T follicular helper cell (primary cell): ENCODE measurements around the gene DAZAP1.

Experiments
- DNase-seq: peaks from one replicate; pipeline ENCODE4 v3.0.0-alpha.2; 2020; ENCODE audit warnings: low read depth

The DAZAP1 gene

DNA sequence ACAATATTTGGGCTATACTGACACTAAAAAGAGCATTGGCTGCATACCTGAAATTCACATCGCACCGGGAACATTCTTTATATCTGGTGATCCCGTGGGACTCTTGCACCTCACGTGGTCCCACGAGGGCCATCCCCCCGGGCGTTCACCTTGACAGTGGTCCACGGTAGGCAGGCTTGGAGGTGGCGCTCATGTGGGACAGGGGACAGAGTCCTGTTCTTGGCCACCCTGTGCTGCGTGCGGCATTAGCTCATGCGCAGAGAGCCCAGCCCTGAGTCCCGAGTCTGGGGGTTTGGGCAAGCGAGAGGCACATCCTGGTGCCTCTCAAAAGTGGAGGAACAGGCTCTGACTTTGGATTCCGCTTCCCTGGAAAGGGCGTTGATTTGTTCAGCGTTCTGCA is 13.5 kb upstream of the DAZAP1 start:
- no peak for DNase-seq

DNA sequence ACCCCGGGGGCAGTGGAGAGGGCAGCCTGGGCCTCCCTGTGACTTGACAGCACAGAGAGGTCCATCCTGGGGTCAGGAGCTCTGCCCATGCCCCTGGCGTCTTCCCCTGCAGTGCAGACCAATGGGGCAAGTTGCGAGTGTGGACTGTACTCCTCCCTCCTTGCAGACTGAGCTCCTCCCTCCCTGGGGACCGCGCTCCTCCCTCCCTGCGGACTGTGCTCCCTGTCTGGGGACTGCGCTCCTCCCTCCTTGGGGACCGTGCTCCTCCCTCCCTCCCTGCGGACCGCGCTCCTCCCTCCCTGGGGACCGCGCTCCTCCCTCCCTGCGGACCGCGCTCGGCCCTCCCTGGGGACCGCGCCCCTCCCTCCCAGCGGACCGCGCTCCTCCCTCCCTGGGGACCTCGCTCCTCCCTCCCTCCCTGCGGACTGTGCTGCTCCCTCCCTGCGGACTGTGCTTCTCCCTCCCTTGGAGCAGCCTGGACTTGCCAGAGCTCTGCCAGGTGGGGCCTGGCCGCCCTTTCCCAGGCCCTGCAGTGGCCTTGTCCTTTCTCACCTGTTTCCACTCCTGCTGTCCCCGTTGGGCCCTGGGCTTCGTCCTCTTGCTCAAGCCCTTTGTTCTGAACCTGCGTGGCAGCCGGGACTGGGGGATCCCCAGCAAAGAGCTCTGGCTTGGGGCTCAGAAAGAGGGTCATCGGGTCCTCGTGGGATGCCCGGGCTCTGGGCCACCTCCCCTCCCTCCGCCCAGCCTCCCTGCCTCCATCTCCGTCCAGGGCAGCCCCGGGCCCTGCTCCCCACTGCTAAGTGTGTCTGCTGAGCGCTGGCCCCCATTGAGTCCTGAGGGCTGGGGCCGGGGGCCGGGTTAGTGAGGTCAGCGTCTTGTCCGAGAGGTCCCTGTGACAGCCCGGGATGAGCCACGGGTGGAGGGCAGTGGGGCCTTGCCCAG is 12.9 kb upstream of the DAZAP1 start:
- DNase-seq: no peak

DNA sequence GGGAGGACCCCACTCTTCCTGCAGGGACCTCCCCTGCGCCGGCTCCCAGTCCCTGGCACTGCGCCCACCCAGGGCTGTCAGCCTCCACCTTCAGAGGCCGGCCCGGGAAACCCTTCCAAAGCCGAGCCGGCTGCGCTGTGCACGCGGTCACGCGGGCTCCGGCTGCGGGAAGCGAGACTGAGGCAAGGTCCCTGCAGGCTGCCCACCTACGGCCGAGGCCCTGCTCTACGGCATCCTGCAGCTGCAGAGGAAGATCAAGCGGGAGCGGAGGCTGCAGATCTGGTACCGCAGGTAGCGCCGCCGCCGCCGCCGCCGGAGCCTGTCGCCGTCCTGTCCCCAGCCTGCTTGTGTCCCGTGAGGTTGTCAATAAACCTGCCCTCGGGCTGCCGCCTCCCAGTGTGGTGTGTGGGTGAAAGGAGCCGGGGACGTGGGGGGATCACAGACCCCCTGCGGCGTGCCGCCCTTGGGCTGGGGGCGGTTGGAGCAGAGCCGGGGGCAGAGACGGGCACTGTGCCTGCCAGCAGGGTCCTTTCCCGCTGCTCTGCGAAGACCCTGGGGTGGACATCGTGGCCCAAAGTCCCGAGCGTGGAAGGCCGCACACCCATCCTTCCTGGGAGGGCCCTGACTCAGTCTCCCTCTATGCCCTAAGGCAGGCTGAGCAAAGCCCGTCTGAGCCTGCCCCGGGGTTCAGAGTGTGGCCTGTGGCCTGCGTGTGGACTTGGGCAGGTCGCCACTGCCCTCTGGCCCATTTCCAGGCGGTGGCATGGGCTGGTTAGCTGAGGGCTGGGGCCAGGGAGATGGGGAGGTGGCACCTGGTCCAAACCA is 12.0 kb upstream of the DAZAP1 start:
- DNase-seq: no peak

DNA sequence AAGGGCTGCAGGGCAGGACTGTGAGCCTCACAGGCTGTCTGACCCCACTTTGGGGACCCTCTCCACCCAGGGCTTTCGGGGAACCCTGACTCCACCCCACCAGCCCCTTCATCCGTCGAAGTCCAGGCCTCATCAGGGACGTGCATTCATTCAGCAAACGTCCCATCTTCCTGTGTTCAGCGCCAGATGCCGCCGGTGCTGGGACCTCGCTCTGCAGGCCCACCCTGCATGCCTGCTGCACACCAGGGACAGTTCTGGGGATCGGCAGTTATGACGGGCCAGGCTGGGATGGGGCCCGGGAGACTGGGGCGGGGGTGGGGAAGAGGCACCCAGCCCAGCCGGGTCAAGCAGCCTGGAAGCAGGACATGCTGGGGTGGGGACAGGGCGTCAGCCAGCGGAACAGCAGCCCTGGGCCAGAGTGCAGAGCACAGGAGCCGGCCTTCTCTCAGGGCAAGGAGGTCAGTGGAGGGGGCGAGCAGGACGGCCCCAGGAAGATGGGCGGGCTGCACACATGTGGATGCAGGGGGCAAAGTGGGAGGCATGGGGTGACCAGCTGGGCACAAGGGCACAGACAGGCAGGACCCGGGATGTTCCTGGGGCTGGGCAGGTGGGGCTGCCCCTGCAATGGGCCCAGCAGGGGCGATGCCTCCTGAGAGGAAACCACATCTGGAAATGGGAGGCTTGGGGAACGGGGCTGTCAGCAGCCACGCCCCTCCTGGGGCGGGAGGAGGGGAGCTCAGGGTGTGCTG is 11.2 kb upstream of the DAZAP1 start:
- DNase-seq: no peak

DNA sequence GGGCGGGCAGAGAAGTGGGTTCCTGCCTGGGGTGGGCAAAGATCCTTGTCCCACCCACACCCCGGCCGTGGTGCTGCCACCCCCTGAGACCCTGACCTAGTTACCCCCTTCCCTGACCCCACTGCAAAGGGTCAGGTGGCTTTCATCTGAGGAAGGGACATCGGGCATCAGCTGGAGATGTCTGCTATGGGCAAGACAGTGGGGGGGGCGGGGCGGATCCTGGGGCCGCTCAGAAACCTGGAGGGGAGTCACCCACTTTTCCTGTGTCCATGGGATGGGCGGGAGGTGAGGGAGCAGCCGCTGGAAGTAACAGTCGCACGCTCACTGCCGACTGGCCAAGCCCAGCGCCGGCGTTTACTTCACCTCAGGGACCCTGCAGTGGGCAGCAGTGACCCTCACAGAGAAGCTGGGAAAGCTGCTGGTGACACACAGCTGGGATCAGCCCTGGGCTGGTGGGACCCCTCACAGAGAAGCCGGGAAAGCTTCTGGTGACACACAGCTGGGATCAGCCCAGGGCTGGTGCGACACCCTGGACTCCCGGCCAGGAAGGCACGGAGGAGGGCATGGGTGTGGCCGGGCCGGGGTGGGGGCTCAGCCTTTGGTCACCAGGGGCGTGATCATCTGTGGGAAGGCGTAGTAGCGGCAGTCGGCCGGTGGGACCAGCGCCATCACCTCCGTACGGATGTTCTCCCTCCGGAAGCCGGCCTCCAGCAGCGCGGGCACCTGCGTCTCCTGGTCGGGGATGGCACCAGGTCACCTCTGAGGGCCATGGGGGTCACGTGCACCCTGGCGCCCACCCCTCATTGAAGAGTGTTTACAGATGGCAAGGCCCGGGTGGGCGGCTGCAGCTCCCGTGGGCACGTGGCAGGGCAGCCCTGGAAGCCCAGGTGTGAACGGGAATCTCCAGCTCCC is 10.4 kb upstream of the DAZAP1 start:
- no peak for DNase-seq

DNA sequence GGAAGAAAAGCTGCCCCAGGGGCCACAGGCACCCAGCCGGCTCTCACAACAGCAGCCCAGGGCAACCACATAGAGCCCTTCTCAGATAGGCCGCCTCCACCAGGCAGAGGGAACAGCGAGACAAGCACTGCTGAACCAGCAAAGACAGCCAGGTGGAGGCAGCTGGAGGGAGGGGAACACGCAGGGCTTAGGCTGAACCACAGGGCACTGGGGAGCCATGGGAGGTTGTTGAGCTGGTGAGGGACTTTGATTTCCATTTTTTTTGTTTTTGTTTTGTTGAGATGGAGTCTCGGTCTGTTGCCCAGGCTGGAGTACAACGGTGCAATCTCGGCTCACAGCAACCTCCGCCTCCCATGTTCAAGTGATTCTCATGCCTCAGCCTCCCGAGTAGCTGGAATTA is 9.5 kb upstream of the DAZAP1 start:
- no peak for DNase-seq

DNA sequence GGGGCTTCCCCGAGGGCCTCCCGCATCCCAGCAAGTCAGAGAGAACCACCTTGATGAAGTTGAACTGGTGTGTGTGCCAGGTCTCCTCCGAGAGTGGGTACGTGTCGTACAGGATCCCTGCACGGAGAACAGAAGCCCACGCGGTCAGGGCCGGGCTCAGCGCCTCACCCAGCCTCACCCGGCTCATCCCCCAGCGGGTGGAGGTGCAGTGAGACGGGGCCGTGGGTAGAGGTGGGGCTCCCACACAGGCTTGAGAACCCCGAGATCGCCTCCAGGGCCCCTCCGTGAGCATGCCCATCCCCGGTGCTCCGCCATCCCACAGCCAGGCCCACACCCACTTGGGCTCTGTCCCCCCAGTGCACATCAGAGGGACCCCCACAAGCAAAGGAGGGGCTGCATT is 8.3 kb upstream of the DAZAP1 start:
- DNase-seq: no peak

DNA sequence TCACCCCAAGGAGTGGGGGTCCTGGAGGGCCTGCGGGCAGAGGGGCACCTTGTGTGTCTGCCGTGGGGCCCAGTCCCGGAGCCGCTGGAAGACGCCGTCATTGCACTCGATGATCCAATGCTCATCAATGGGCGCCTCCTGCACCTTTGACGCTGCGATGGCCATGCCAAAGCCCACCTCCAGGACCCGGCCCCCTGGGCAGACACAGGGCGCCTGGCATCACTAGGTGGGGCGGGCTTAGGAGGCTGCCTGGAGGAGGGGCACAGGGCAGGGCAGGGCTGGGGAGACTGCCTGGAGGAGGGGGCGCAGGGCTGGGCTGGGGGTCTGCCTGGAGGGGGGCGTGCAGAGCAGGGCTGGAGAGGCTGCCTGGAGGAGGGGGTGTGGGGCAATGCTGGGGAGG is 7.6 kb upstream of the DAZAP1 start:
- DNase-seq: no peak

DNA sequence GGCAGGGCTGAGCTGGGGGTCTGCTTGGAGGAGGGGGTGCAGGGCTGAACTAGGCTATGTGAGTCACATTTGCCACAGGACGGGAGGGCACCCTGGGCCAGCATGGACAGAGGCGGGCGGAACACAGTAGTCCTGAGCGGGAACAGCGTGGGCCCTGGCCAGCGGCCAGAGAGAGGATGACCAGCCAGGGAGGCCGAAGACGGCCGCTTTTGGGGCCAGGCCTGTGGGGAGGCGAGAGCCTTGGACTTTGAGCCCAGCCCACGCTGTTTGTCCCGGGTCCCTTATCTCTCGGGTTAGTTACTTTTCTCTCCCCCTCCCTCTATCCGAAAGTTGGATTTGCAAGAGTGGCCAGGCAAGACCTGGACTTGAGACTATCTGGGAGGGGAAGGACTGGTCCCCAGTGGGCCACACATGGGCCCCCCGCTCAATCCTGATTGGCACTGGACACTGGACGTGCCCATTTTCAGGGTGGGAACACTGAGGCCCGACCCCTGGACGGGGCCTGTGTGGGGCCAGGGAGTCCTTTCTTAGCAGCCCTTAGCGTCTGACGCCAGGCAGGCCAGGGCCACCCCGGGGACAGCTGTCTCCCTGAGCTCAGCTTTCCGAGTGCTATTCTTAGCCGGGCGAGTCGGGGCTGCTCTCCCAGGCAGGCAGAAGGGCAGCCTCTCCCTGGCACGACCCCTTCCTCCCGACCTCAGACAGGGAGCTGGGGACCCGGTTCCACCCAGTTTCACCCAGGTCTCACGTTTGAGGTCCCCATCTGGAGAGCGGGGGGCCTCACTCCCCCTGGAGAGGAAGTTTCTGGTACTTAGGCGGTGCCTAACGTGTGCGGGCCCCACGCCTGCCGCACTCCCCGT is 6.9 kb upstream of the DAZAP1 start:
- no peak for DNase-seq

DNA sequence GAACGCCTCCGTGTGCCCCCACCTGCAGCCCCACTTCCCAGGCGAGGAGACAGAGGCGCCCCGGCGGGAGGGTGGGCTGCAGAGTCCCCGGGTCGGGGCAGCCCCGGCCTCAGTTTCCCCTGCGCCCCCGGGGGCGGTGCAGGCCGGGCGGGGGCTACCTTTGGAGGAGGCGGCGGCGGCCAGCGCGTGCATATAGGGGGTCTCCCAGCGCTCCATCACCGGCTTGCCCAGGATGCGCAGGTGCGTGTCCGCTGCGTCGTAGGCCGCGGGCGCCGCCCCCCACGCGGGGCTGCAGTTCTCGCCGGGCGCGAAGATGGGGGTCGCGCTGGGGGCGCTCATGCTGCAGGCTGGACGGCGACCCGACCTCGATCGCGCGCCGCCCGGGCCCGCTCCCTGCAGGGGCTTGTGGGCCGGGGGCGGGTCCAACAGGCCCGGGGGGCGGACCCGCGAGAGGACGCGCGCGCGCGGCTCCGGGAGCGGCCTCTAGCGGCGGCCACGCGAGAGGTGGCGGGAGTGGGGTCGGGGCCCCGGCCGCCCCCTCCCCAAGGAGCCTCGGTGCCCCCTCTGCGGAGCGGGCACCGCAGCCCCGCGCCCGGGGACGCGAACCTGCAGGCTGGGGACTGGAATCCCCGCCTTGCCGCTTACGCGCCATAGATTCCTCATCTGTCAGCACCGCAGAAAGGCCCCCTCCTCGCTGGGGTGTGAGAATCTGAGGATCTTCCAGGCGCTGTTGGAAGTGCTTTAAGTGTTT is 6.1 kb upstream of the DAZAP1 start, which contains the start of gene GAMT:
TSS of gene GAMT (minus strand) at position 405 of the 751 bp plus-strand sequence. CDS start at position 339, 66 bp downstream.
- DNase-seq: peak; percentile 48

DNA sequence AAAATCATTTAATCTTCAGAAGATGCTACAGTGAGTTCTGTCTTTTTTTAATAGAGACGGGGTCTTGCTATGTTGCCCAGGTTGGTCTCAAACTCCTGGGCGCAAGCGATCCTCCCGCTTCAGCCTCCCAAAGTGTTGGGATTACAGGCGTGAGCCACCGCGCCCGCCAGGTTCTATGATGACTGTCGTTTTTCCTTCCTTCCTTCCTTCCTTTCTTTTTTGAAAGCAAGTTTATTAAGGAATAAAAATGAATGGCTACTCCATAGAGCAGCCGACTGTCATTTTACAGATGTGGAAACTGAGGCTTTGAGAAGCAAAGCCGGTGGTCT is 5.5 kb upstream of the DAZAP1 start:
- DNase-seq: no peak

DNA sequence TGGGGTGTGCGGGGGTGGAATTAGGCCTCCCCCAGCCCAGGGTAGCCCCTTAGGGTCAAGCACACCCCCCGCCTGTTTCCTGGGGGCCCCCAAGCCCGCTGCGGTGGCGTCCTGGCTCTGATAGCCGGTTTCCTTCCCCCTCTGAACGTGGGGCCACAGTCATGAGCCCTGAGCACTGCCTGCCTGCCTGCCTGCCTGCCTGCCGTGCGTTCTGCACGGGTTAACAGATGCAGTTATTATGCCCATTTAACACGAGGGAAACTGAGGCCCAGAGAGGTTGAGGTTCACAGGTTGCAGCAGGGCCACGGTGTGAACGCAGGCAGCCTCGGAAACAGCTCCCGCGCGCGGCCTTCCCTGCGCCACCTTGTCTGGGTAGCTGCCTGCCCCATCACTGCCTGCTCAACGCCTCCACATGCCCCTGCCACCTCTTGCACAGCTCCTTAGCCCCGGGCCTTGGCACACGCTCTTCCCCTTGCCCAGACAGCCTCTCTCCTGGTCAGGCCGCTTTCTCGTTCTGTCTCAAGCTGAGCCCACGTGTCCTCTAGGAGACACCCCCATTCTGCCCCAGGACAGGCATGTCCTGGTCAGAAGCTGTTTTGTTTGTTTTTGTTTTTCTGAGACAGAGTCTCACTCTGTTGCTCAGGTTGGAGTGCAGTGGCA is 4.8 kb upstream of the DAZAP1 start:
- DNase-seq: no peak

DNA sequence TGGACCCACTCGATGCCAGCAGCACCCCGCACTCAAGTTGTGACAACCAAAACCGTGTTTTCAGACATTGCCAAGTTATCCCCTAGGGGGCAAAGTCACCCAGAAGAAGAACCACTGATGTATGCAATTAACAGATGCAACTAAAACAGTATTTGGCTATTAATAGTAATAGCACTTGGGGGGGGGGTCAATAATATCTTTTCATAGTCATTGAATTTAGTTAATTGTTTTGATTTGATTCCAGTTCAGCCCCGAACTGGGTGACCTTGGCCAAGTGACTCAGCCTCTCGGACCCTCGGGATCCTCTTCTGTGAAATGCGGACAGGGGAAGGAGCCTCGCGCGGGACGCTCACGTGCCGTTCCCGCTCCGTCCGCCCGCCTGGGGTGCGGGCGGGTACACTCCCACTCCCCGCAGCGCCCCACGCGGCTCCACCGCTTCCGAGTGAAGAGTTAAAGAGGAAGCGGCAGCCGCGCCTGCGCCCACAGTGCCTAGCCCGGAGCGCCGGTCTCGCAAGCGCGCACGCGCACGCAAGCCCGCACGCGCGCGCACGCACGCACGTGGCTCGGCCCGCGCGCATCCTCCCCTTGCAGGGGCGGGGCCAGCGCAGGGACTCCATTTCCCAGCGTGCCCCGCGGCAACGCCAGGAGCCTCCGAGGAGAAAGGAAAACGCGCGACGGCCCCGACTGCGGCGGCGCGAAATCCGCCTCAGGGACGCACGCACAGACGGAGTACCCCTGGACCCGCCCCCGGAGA is 435 bp upstream of the DAZAP1 start:
- DNase-seq: peak; percentile 99

DNA sequence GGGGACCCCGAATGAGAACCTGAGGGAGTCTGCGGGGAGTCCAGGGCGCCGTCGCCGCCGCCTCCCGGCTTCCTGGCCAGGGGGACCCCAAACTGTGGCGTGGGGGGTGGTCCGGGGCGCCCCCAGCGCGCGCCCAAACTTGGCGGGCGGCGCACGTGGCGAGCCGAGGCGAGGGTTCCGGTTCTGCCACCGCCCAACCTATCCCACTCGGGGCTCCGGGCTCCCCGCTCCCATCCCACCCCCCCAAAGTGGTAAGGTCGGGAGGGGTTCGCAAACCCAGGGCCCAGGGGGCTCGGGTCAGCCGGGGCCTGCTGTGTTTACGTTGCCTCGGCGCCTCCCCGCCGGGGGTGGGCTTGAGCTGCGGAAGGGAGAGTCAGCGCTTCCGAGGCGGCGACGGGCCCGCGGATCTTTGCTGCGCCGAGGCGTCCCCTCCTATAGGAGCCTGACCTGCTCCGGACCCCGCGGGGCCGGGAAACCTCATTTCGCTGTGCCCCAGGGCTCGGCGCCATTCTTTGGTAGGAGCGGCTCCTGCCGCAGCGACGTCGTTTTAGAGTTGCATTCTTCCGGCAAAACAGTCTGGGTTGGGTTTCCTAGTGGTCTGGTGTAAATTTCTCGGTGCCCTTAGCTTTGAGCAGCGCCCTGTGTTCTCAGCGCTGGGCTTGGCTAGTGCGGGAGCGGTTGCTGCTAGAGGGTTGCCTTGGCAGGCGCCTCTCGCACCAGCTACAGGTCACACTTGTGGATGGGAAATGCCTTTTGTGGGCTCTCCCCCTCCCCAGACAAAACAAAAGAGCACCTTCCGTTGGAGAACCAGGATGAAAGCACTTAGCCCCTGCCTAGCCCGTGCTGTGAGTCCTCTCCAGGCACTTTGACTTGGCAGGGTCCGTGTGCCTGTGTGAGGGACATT is 1.2 kb downstream of the DAZAP1 start:
- DNase-seq: peak; percentile 35

DNA sequence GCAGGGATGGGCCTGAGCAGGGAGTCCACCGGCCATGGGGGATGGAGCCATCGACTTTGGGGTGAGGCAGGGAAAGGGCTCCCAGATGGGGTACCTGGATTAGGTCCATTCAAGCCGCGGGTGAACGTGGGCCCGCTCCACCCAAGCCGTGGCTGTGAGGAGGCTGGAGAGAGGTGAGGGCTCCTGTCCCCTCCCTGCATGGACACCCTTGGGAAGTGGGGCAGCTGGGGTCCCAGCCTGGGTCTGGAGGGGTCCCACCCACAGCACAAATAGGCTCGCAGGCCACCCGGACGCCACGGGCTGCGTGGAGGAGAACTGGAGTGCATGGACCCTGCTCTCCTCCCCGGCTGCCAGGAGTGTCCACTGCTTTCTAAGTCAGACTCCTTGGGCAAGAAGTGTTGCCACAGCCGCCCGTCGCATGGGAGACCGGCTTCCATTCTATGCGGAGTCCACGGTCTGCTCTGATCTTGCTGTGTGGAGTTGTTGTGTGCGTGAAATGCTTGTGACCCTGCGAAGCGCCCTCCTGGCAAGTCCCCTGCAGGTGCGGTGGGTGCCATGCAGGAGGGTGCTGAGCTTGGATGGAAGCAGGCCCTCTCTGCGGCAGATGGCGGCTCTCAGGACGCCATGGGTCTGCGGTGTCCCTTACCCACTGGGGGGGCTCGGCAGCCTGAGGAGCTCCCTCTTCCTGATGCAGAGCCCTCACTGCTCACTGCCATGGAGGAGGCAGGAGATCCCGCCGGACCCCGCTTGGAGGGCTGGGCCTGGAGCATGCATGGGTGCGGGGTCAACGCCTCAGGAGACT is 2.0 kb downstream of the DAZAP1 start:
- DNase-seq: no peak

DNA sequence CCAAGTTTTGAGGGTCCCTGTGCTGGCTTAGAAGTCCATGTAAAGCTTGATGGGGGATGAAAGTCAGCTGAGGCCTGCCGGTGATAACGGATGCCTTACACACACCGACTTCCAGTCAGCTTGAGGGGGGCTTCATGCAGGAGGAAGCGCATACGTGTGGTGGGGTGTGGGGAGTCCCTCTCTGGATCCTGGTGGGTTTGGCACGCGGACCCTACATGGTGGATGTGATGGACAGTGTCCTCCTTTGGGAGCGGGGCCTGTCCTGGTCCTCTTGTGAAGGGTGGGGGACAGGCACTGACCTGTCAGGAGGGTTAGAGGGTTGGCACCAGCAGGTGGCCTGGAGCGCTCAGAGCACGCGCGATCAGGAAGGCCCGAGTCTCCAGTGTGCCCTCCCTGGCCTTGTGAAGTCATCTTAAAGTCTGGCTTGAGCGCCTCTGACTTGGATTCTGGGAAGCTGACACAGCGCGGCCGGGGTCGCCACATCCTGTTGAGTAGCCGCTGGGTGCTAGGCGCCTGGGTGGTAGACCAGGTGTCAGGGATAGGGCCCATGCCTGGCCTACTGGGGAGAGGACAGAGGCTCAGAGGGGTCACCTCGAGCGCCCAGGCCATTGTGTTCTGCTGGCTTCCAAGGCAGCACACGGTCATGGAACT is 2.9 kb downstream of the DAZAP1 start:
- DNase-seq: no peak
